GM18873 (cell line): ENCODE measurements around the gene CELSR2.
"Not testable (repeated sequence)": the region's sequence is repeated elsewhere in the genome, so short reads cannot be mapped to it uniquely, and the experiment has no call there.

Experiments used
- ATAC-seq: cut with Tn5 transposase; IDR thresholded peaks from one replicate; pipeline ENCODE4 v1.9.1; 2021; ENCODE audit warnings: mild to moderate bottlenecking, moderate library complexity, moderate number of reproducible peaks; ENCODE audit not compliant: unreplicated experiment, low FRiP score

The CELSR2 gene

GRCh38 chr1:109248797-109249629, at the start of gene CELSR2:
TSS of gene CELSR2 (plus strand) at chr1:109249539. CDS start at chr1:109250080, 541 bp downstream.
- ATAC-seq: no peak

- ATAC-seq: no peak
Measured at GRCh38 chr1:109199710-109200109, 49.6 kb upstream of the CELSR2 start.

- no peak for ATAC-seq
Measured at GRCh38 chr1:109201123-109201703, 48.1 kb upstream of the CELSR2 start.

GRCh38 chr1:109204484-109204883, 44.9 kb upstream of the CELSR2 start:
- no peak for ATAC-seq

- no peak for ATAC-seq
Measured at GRCh38 chr1:109206339-109206738, 43.0 kb upstream of the CELSR2 start.

GRCh38 chr1:109207467-109208103, 41.8 kb upstream of the CELSR2 start:
- ATAC-seq: no peak

GRCh38 chr1:109208394-109208793, 40.9 kb upstream of the CELSR2 start:
- ATAC-seq: no peak

GRCh38 chr1:109208836-109209463, 40.4 kb upstream of the CELSR2 start:
- ATAC-seq: no peak

- no peak for ATAC-seq
Measured at GRCh38 chr1:109210058-109210457, 39.3 kb upstream of the CELSR2 start.

- ATAC-seq: no peak
Measured at GRCh38 chr1:109213345-109213823, 36.0 kb upstream of the CELSR2 start.

GRCh38 chr1:109213824-109214693, 35.3 kb upstream of the CELSR2 start, which contains the start of gene SARS1:
TSS of gene SARS1 (plus strand) at chr1:109213918. CDS start at chr1:109213993, 75 bp downstream.
- ATAC-seq: peak; percentile 63

GRCh38 chr1:109214695-109215623, 34.4 kb upstream of the CELSR2 start:
- ATAC-seq: no peak

- no peak for ATAC-seq
Measured at GRCh38 chr1:109216662-109217061, 32.7 kb upstream of the CELSR2 start.

GRCh38 chr1:109218516-109218915, 30.8 kb upstream of the CELSR2 start:
- ATAC-seq: no peak

GRCh38 chr1:109221201-109221600, 28.1 kb upstream of the CELSR2 start:
- not testable (repeated sequence) for ATAC-seq

- no peak for ATAC-seq
Measured at GRCh38 chr1:109225308-109225707, 24.0 kb upstream of the CELSR2 start.

GRCh38 chr1:109225711-109226445, 23.5 kb upstream of the CELSR2 start:
- ATAC-seq: no peak

- ATAC-seq: no peak
Measured at GRCh38 chr1:109228167-109228566, 21.2 kb upstream of the CELSR2 start.
